ENCODE data around the gene CDKAL1. TPM values are rescaled to one million over a fixed set of nuclear protein-coding genes. Genes with fewer than 3 reads are reported as not detected.

The CDKAL1 gene
- total and polyA plus RNA-seq, 10 of the 15 experiments (the other 5 are each of a cell fraction or from before 2014, with no cell fraction given): 10.7 to 26.9 (median 17.3) TPM

DNA sequence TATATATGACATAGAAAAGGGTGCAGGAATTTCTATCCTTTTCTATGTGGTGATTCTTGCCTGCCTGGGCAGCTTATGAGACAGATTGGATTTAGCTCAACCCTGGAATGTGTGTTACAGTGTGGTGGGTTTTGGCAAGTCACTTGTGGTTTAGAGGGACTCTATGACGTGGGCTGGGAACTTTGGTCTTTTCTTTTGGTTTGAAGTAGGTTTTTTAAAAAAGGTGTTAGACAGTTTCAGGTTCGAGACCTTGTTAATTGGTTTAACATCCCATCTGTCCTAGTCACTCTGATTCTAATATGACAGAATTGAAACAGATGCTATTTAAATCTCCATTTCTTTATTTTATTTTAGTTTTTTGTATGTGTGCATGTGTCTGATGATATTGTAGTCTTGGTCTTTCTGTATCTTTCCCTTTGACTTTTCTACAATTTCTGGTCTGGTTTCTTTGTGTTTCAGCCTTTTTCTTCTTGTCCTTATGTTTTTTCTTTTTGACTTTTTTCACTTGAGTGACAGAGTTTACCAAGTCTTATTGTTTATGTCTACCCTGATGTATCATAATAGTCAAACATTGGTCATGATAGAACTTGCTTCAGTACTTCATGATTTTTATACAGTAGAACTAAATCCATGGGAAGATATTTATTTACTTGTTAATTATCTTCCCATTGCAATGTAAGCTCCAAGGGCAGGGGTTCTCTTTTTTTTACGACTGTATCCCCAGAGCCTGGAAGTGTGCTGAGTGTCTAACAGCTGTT is 174.3 kb downstream of the CDKAL1 start (continued):
- TF ChIP-seq SP1 (IDR thresholded peaks at IDR 0.05; ENCODE audit: low read depth, low read length): peak; percentile 74
- peak; percentile 96 for TF ChIP-seq ATF7 (IDR thresholded peaks at IDR 0.05; ENCODE audit: low read depth)
- no peak for TF ChIP-seq STAT3 (IDR thresholded peaks at IDR 0.05; ENCODE audit: low read depth, low read length)
- peak; percentile 45; the same call in 1 of the 2 replicates for TF ChIP-seq PML (IDR thresholded peaks at IDR 0.05; ENCODE audit: low read length)
- TF ChIP-seq, protein P1, sequence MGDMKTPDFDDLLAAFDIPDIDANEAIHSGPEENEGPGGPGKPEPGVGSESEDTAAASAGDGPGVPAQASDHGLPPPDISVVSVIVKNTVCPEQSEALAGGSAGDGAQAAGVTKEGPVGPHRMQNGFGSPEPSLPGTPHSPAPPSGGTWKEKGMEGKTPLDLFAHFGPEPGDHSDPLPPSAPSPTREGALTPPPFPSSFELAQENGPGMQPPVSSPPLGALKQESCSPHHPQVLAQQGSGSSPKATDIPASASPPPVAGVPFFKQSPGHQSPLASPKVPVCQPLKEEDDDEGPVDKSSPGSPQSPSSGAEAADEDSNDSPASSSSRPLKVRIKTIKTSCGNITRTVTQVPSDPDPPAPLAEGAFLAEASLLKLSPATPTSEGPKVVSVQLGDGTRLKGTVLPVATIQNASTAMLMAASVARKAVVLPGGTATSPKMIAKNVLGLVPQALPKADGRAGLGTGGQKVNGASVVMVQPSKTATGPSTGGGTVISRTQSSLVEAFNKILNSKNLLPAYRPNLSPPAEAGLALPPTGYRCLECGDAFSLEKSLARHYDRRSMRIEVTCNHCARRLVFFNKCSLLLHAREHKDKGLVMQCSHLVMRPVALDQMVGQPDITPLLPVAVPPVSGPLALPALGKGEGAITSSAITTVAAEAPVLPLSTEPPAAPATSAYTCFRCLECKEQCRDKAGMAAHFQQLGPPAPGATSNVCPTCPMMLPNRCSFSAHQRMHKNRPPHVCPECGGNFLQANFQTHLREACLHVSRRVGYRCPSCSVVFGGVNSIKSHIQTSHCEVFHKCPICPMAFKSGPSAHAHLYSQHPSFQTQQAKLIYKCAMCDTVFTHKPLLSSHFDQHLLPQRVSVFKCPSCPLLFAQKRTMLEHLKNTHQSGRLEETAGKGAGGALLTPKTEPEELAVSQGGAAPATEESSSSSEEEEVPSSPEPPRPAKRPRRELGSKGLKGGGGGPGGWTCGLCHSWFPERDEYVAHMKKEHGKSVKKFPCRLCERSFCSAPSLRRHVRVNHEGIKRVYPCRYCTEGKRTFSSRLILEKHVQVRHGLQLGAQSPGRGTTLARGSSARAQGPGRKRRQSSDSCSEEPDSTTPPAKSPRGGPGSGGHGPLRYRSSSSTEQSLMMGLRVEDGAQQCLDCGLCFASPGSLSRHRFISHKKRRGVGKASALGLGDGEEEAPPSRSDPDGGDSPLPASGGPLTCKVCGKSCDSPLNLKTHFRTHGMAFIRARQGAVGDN (IDR thresholded peaks at IDR 0.05): no peak
- no peak for TF ChIP-seq FOXK2 (IDR thresholded peaks at IDR 0.05)
- TF ChIP-seq, protein P2, sequence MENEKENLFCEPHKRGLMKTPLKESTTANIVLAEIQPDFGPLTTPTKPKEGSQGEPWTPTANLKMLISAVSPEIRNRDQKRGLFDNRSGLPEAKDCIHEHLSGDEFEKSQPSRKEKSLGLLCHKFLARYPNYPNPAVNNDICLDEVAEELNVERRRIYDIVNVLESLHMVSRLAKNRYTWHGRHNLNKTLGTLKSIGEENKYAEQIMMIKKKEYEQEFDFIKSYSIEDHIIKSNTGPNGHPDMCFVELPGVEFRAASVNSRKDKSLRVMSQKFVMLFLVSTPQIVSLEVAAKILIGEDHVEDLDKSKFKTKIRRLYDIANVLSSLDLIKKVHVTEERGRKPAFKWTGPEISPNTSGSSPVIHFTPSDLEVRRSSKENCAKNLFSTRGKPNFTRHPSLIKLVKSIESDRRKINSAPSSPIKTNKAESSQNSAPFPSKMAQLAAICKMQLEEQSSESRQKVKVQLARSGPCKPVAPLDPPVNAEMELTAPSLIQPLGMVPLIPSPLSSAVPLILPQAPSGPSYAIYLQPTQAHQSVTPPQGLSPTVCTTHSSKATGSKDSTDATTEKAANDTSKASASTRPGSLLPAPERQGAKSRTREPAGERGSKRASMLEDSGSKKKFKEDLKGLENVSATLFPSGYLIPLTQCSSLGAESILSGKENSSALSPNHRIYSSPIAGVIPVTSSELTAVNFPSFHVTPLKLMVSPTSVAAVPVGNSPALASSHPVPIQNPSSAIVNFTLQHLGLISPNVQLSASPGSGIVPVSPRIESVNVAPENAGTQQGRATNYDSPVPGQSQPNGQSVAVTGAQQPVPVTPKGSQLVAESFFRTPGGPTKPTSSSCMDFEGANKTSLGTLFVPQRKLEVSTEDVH (IDR thresholded peaks at IDR 0.05; ENCODE audit: low read depth, partially characterized antibody): peak; percentile 78
- TF ChIP-seq SUZ12 (IDR thresholded peaks at IDR 0.05; ENCODE audit: unreplicated experiment): no peak
- no peak for TF ChIP-seq HDGF (IDR thresholded peaks at IDR 0.05)
- TF ChIP-seq, protein P3, sequence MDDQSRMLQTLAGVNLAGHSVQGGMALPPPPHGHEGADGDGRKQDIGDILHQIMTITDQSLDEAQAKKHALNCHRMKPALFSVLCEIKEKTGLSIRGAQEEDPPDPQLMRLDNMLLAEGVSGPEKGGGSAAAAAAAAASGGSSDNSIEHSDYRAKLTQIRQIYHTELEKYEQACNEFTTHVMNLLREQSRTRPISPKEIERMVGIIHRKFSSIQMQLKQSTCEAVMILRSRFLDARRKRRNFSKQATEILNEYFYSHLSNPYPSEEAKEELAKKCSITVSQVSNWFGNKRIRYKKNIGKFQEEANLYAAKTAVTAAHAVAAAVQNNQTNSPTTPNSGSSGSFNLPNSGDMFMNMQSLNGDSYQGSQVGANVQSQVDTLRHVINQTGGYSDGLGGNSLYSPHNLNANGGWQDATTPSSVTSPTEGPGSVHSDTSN (IDR thresholded peaks at IDR 0.05; ENCODE audit: insufficient replicate concordance, low read depth, low read length): no peak
- TF ChIP-seq ETV6 (conservative IDR thresholded peaks at IDR 0.05 in 1 of 2, IDR thresholded peaks at IDR 0.05 in 1 of 2; ENCODE audit: borderline replicate concordance in 1 of 2, low read depth in 1 of 2): peak in 1 of 2 experiments; percentile 55; a peak in 1 of 4 replicates
- no peak for TF ChIP-seq EGR1 (IDR thresholded peaks at IDR 0.05; ENCODE audit: borderline replicate concordance in 1 of 2, low read depth in 2 of 2, low read length in 2 of 2)
- TF ChIP-seq POLR2A (IDR thresholded peaks at IDR 0.05; ENCODE audit: low read depth, low read length): no peak
- peak; percentile 93 for TF ChIP-seq BMI1 (IDR thresholded peaks at IDR 0.05; ENCODE audit: borderline replicate concordance)
- TF ChIP-seq PAX8 (IDR thresholded peaks at IDR 0.05): no peak
- TF ChIP-seq CEBPB (IDR thresholded peaks at IDR 0.05; ENCODE audit: borderline replicate concordance in 1 of 2, low read depth in 2 of 2, low read length in 2 of 2): 0 out of 4 replicates have a peak, but pooled peaks of 1 of the 2 experiments have one; percentile 22
- TF ChIP-seq EP300 (IDR thresholded peaks at IDR 0.05; ENCODE audit: borderline replicate concordance in 1 of 2, control insufficient read depth in 1 of 2, low read depth in 2 of 2, low read length in 2 of 2): peak; percentile 98 to 99
- TF ChIP-seq BCL11A (IDR thresholded peaks at IDR 0.05; ENCODE audit: low read depth, low read length): peak; percentile 99
- no peak for TF ChIP-seq NFXL1 (IDR thresholded peaks at IDR 0.05; ENCODE audit: borderline replicate concordance)
- 0 out of 2 replicates have a peak, but pooled peaks have one; percentile 60 for TF ChIP-seq MEF2A (IDR thresholded peaks at IDR 0.05; ENCODE audit: insufficient read depth, low read depth, low read length)
- TF ChIP-seq PAX5 (IDR thresholded peaks at IDR 0.05; ENCODE audit: borderline replicate concordance, low read depth, low read length): peak; percentile 96
- TF ChIP-seq TARDBP (IDR thresholded peaks at IDR 0.05; ENCODE audit: borderline replicate concordance): no peak
- peak; percentile 75 for TF ChIP-seq JUNB (IDR thresholded peaks at IDR 0.05)
